H9 (cell line): ENCODE data around the gene PLEKHF1. TPM values are rescaled to one million over a fixed set of nuclear protein-coding genes. Genes with fewer than 3 reads are reported as not detected.

Source experiments
- DNase-seq: peaks from one replicate; pipeline ENCODE4 v3.0.0-alpha.2; 2017
- H2AFZ ChIP-seq: one replicate; pipeline ENCODE4 v1.6.1; 2013; ENCODE audit warnings: mild to moderate bottlenecking, low read length, control low read depth, moderate library complexity
- H2AK5ac ChIP-seq: 2 replicates; pipeline ENCODE4 v1.6.1; 2013; ENCODE audit warnings: low read length, control low read depth, mixed read lengths; ENCODE audit not compliant: insufficient read length
- H2BK120ac ChIP-seq: one replicate; pipeline ENCODE4 v1.6.1; 2013; ENCODE audit warnings: low read depth, mild to moderate bottlenecking, low read length, control low read depth, inconsistent platforms; ENCODE audit not compliant: poor library complexity, severe bottlenecking
- H2BK12ac ChIP-seq: 2 replicates; pipeline ENCODE4 v1.6.1; 2013; ENCODE audit warnings: low read length, control low read depth, mixed read lengths, low read depth; ENCODE audit not compliant: insufficient read length
- H2BK15ac ChIP-seq: 2 replicates; pipeline ENCODE4 v1.6.1; 2013; ENCODE audit warnings: low read depth, low read length, control low read depth
- H2BK20ac ChIP-seq: one replicate; pipeline ENCODE4 v1.6.1; 2013; ENCODE audit warnings: low read depth, mild to moderate bottlenecking, low read length, control low read depth, inconsistent platforms; ENCODE audit not compliant: poor library complexity, severe bottlenecking
- H2BK5ac ChIP-seq: 2 replicates; pipeline ENCODE4 v1.6.1; 2013; ENCODE audit warnings: low read length, control low read depth, mixed read lengths; ENCODE audit not compliant: insufficient read length
- H3K14ac ChIP-seq: 2 replicates; pipeline ENCODE4 v1.6.1; 2013; ENCODE audit warnings: low read length, control low read depth; ENCODE audit not compliant: insufficient read depth
- H3K18ac ChIP-seq: 2 replicates; pipeline ENCODE4 v1.6.1; 2013; ENCODE audit warnings: low read depth, mild to moderate bottlenecking, mixed read lengths, low read length, control low read depth; ENCODE audit not compliant: insufficient read length
- H3K23ac ChIP-seq: 2 replicates; pipeline ENCODE4 v1.6.1; 2013; ENCODE audit warnings: low read length, control low read depth, mixed read lengths, low read depth; ENCODE audit not compliant: insufficient read length
- H3K23me2 ChIP-seq: 2 replicates; pipeline ENCODE4 v1.6.1; 2013; ENCODE audit warnings: low read depth, mild to moderate bottlenecking, mixed read lengths, low read length, control low read depth; ENCODE audit not compliant: insufficient read length, poor library complexity, severe bottlenecking
- H3K27ac ChIP-seq: 2 replicates; pipeline ENCODE4 v1.5.1; 2013; ENCODE audit warnings: low read length, control low read depth, mixed read lengths, low read depth; ENCODE audit not compliant: insufficient read length
- H3K27me3 ChIP-seq: 2 replicates; pipeline ENCODE4 v1.6.1; 2013; ENCODE audit warnings: low read length, control low read depth, inconsistent platforms; ENCODE audit not compliant: insufficient read depth
- H3K4ac ChIP-seq: 2 replicates; pipeline ENCODE4 v1.6.1; 2013; ENCODE audit warnings: low read depth, mild to moderate bottlenecking, control low read depth, inconsistent platforms, low read length, moderate library complexity
- H3K4me1 ChIP-seq: 2 replicates; pipeline ENCODE4 v1.6.1; 2013; ENCODE audit warnings: low read length, control low read depth, inconsistent platforms; ENCODE audit not compliant: insufficient read depth
- H3K4me2 ChIP-seq: 2 replicates; pipeline ENCODE4 v1.6.1; 2013; ENCODE audit warnings: low read length, control low read depth, mixed read lengths; ENCODE audit not compliant: insufficient read length, insufficient read depth
- H3K56ac ChIP-seq: 2 replicates; pipeline ENCODE4 v1.6.1; 2013; ENCODE audit warnings: low read depth, mild to moderate bottlenecking, mixed read lengths, low read length, control low read depth; ENCODE audit not compliant: insufficient read length
- H3K79me1 ChIP-seq: 2 replicates; pipeline ENCODE4 v1.6.1; 2013; ENCODE audit warnings: low read depth, mild to moderate bottlenecking, moderate library complexity, low read length, control low read depth, inconsistent platforms; ENCODE audit not compliant: insufficient read depth, poor library complexity, severe bottlenecking
- H3K79me2 ChIP-seq: 2 replicates; pipeline ENCODE4 v1.6.1; 2013; ENCODE audit warnings: low read length, control low read depth, inconsistent platforms; ENCODE audit not compliant: insufficient read depth
- H3K9ac ChIP-seq: 2 replicates; pipeline ENCODE4 v1.6.1; 2013; ENCODE audit warnings: low read length, control low read depth, mixed read lengths; ENCODE audit not compliant: insufficient read length; ENCODE audit errors: extremely low read depth
- H3K9me3 ChIP-seq: one replicate; pipeline ENCODE4 v1.6.1; 2013; ENCODE audit warnings: low read depth, low read length, inconsistent platforms; ENCODE audit not compliant: control insufficient read depth
- H3T11ph ChIP-seq: one replicate; pipeline ENCODE4 v1.6.1; 2013; ENCODE audit warnings: mild to moderate bottlenecking, low read length, control low read depth, inconsistent platforms
- H4K20me1 ChIP-seq: one replicate; pipeline ENCODE4 v1.6.1; 2013; ENCODE audit not compliant: control insufficient read depth, insufficient read length, insufficient read depth
- H4K5ac ChIP-seq: 2 replicates; pipeline ENCODE4 v1.6.1; 2013; ENCODE audit warnings: low read depth, mild to moderate bottlenecking, mixed read lengths, low read length, control low read depth; ENCODE audit not compliant: insufficient read length
- H4K8ac ChIP-seq: replicated peaks from 2 replicates; pipeline ENCODE4 v1.6.1; 2013; ENCODE audit warnings: low read length, control low read depth, mixed read lengths, low read depth; ENCODE audit not compliant: insufficient read length
- H4K91ac ChIP-seq: 2 replicates; pipeline ENCODE4 v1.6.1; 2013; ENCODE audit warnings: low read depth, mild to moderate bottlenecking, moderate library complexity, mixed read lengths, low read length, control low read depth; ENCODE audit not compliant: insufficient read length
- H3K27ac Mint-ChIP-seq, 3 experiments: 2 replicates in 2 of 3; 3 replicates in 1 of 3; pipeline ENCODE4 v1.8.0; 2020 to 2021; ENCODE audit warnings: mixed read lengths in 3 of 3, mild to moderate bottlenecking in 1 of 3, moderate library complexity in 1 of 3
- H3K27me3 Mint-ChIP-seq: 2 replicates; pipeline ENCODE4 v1.8.0; 2021; ENCODE audit warnings: low read depth, mild to moderate bottlenecking, moderate library complexity, mixed read lengths
- H3K36me3 Mint-ChIP-seq, 3 experiments: 2 replicates in 2 of 3; 3 replicates in 1 of 3; pipeline ENCODE4 v1.8.0; 2020 to 2021; ENCODE audit warnings: low read depth in 3 of 3, mixed read lengths in 3 of 3; ENCODE audit not compliant: insufficient read depth in 1 of 3
- H3K4me1 Mint-ChIP-seq, 2 experiments: 2 replicates each; pipeline ENCODE4 v1.8.0; 2020; ENCODE audit warnings: mixed read lengths in 2 of 2
- H3K4me3 Mint-ChIP-seq, 2 experiments: 2 replicates in 1 of 2; 3 replicates in 1 of 2; pipeline ENCODE4 v1.8.0; 2020 to 2021; ENCODE audit warnings: mild to moderate bottlenecking in 2 of 2, mixed read lengths in 2 of 2, moderate library complexity in 1 of 2
- H3K9me3 Mint-ChIP-seq, 2 experiments: 2 replicates in 1 of 2; 3 replicates in 1 of 2; pipeline ENCODE4 v1.8.0; 2020; ENCODE audit warnings: mild to moderate bottlenecking in 2 of 2, mixed read lengths in 2 of 2, moderate library complexity in 1 of 2
- CTCF ChIP-seq: fragments of 200-600 bp; sonication (generic); conservative IDR thresholded peaks from 3 replicates; pipeline ENCODE4 v1.8.0; 2021; ENCODE audit warnings: antibody characterized with exemption, mild to moderate bottlenecking
- WGBS: extraction: QIAGEN DNeasy Blood & Tissue Kit; methylation state at CpG from one replicate; pipeline ENCODE4 v1.1.7; 2013; ENCODE audit warnings: missing lambda C conversion rate, low lambda C conversion rate, mixed read lengths; ENCODE audit not compliant: insufficient read length; ENCODE audit errors: extremely low coverage; 5-methylcytosine and 5-hydroxymethylcytosine counted together
- total RNA-seq: library from RNA; stranded (reverse); gene quantifications from 2 replicates; pipeline ENCODE4 v1.2.1, GENCODE V29; 2021

Gene PLEKHF1
- total RNA-seq, 1 experiment from 2014 or later = 4.9 TPM

- WGBS = no CpG with 5 or more reads among the region's 19 CpGs
- no peak overlapping the region for H3K27ac Mint-ChIP-seq
Observed at GRCh38 chr19:29694669-29695627, 29.7 kb downstream of the PLEKHF1 start.

More at GRCh38 chr19:29694669-29695627, 29.7 kb downstream of the PLEKHF1 start:
- Histone ChIP-seq H2AK5ac (no peak overlapping the region), H2BK12ac (no peak overlapping the region), H3K9ac (no peak overlapping the region), H4K20me1 (no peaks in the 10 kb centered on the region), H4K8ac (no peak overlapping the region), H3K9me3 (no peaks in the 10 kb centered on the region), H3T11ph (no peak overlapping the region), H3K79me1 (no peaks in the 10 kb centered on the region), H3K23ac (no peak overlapping the region), H3K27ac (no peak overlapping the region), H4K91ac (no peak overlapping the region), H3K4me1 (peaks cover 2% of the 10 kb centered on the region; the same call in 1 of the 2 replicates), H4K5ac (no peak overlapping the region), H3K4me2 (no peak overlapping the region), H3K14ac (no peak overlapping the region), H2BK120ac (no peak overlapping the region), H3K56ac (no peak overlapping the region), H3K27me3 (no peaks in the 10 kb centered on the region), H3K4ac (no peak overlapping the region), H2BK5ac (no peak overlapping the region), H2BK20ac (no peak overlapping the region), H3K79me2 (no peaks in the 10 kb centered on the region), H2AFZ (no peak overlapping the region), H3K23me2 (no peaks in the 10 kb centered on the region), H2BK15ac (no peak overlapping the region), H3K18ac (no peak overlapping the region)
- Mint-ChIP-seq H3K27me3 (no peaks in the 10 kb centered on the region), H3K4me3 (no peak overlapping the region), H3K9me3 (peaks cover 6 to 7% of the 10 kb centered on the region in 2 experiments; a peak in 4 of 5 replicates), H3K4me1 (peaks cover 6 to 12% of the 10 kb centered on the region in 2 experiments), H3K36me3 (no peaks in the 10 kb centered on the region; a peak in 1 of 7 replicates)
- TF ChIP-seq CTCF = peak; percentile 98
- DNase-seq = peak; percentile 88
